ENCODE measurements around the gene CMTM7. TPM values are rescaled to one million over a fixed set of nuclear protein-coding genes. Genes with fewer than 3 reads are reported as not detected.

Gene CMTM7
- polyA plus RNA-seq, 1 of the 3 experiments (the other 2 are of a cell fraction), result 50.1 TPM

DNA sequence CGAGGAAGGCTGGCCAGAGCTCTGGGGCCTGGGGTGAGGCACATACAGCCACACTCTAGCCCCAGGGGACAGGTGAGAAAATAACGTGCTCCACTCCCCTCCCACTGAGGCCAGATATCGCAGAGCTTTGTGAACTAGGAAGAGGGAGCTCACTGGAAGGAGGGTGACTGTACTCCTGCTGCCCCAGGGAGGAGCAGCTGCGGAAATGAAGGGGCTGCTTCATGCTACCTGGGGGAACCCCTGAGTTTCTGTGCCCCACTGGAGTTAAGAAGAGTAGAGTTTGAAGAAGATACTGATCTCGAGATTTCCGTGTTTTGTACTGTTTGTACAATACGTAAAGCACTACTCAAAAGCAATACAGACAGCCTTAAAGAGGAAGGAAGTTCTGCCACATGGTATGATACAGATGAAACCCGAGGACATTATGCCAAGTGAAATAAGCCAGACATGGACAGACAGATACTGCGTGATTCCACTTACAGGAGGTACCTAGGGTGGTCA lies 66.4 kb downstream of the CMTM7 start:
- H3K9ac ChIP-seq, result no peak overlapping the region
- ChIA-PET POLR2A (no interaction called here), CTCF (interaction anchor here (1.0 to 6.6 kb wide), 2 partner anchors 9 to 10 kb away, joined by 6 to 52 read pairs; no protein-coding TSS in a partner anchor)
- peaks cover 0 to 5% of the 10 kb centered on the region in 2 experiments for H3K36me3 ChIP-seq (replicated peaks in 1 of 2; ENCODE audit: control insufficient read depth in 1 of 2, insufficient read depth in 2 of 2, low read length in 1 of 2)
- no peak overlapping the region for H3K4me2 ChIP-seq
- H3K79me2 ChIP-seq (ENCODE audit: insufficient read depth), result no peaks in the 10 kb centered on the region
- no peak overlapping the region for H3K4me3 ChIP-seq (ENCODE audit: low read depth in 2 of 2, low read length in 1 of 2)
- H3K4me1 ChIP-seq (ENCODE audit: control insufficient read depth in 1 of 2, insufficient read depth in 2 of 2, low read depth in 1 of 2, low read length in 1 of 2), result peaks cover 0 to 7% of the 10 kb centered on the region in 2 experiments; a peak in 2 of 4 replicates
- no peaks in the 10 kb centered on the region for H4K20me1 ChIP-seq (ENCODE audit: insufficient read depth)
- H2AFZ ChIP-seq (ENCODE audit: low read depth), result no peak overlapping the region
- TF ChIP-seq, protein P1, sequence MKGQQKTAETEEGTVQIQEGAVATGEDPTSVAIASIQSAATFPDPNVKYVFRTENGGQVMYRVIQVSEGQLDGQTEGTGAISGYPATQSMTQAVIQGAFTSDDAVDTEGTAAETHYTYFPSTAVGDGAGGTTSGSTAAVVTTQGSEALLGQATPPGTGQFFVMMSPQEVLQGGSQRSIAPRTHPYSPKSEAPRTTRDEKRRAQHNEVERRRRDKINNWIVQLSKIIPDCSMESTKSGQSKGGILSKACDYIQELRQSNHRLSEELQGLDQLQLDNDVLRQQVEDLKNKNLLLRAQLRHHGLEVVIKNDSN (IDR thresholded peaks at IDR 0.05; ENCODE audit: borderline replicate concordance, low read depth), result no peak
- TF ChIP-seq, protein P2, sequence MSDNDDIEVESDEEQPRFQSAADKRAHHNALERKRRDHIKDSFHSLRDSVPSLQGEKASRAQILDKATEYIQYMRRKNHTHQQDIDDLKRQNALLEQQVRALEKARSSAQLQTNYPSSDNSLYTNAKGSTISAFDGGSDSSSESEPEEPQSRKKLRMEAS (IDR thresholded peaks at IDR 0.05; ENCODE audit: low read depth), result no peak
- no peak for TF ChIP-seq YY1 (IDR thresholded peaks at IDR 0.05; ENCODE audit: low read depth)
- TF ChIP-seq RFX5 (IDR thresholded peaks at IDR 0.05; ENCODE audit: low read length), result no peak
- no peak for TF ChIP-seq SMC3 (IDR thresholded peaks at IDR 0.05; ENCODE audit: low read depth, low read length)
- TF ChIP-seq SIN3A (IDR thresholded peaks at IDR 0.05; ENCODE audit: borderline replicate concordance, low read depth, low read length), result no peak
- no peak for TF ChIP-seq GABPA (IDR thresholded peaks at IDR 0.05; ENCODE audit: low read depth)
- no peak for TF ChIP-seq TEAD4 (IDR thresholded peaks at IDR 0.05; ENCODE audit: borderline replicate concordance, insufficient read depth)
- no peak for TF ChIP-seq ELF1 (IDR thresholded peaks at IDR 0.05)
- H3K9me3 ChIP-seq, result no peaks in the 10 kb centered on the region
- H3F3A ChIP-seq (replicated peaks; ENCODE audit: insufficient read depth), result no peaks in the 10 kb centered on the region
- no peaks in the 10 kb centered on the region for H3K27me3 ChIP-seq (ENCODE audit: insufficient read depth)
- H3K9me2 ChIP-seq, result no peaks in the 10 kb centered on the region
- H3K27ac ChIP-seq (ENCODE audit: low read depth in 2 of 2, low read length in 1 of 2), result no peak overlapping the region
- no peak for DNase-seq
- WGBS (ENCODE audit: low lambda C conversion rate), result 89% methylated on average over 7 of the region's 9 CpGs

DNA sequence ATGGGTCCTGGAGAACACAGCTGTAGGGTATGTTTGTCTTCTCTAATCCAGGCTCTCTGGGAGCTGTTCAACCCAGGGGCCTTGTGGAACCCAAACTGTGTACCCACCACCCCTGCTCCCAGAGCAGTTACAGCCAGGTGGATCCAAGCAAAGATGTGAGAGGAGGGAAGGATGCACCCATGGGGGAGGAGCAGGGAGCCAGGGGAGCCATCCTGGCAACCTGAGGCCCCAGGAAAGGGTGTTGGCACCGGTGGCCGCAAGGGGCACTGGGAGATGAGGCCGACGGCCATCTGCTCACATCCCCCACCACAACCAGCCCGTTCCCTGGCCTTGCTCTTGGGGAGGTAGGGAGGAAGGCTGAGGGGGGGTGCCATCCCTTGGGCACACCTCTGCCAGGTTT lies 67.8 kb downstream of the CMTM7 start:
- H3K9ac ChIP-seq, result no peak overlapping the region
- no peaks in the 10 kb centered on the region for H3K36me3 ChIP-seq (replicated peaks in 1 of 2; ENCODE audit: control insufficient read depth in 1 of 2, insufficient read depth in 2 of 2, low read length in 1 of 2)
- no peak for DNase-seq
- no peak overlapping the region for H3K4me2 ChIP-seq
- peaks cover 0 to 7% of the 10 kb centered on the region in 2 experiments; a peak in 1 of 4 replicates for H3K4me1 ChIP-seq (ENCODE audit: control insufficient read depth in 1 of 2, insufficient read depth in 2 of 2, low read depth in 1 of 2, low read length in 1 of 2)
- no peaks in the 10 kb centered on the region for H3K27me3 ChIP-seq (ENCODE audit: insufficient read depth)
- H3K9me3 ChIP-seq, result no peaks in the 10 kb centered on the region
- H3K9me2 ChIP-seq, result no peaks in the 10 kb centered on the region
- no peaks in the 10 kb centered on the region for H3F3A ChIP-seq (replicated peaks; ENCODE audit: insufficient read depth)
- ChIA-PET CTCF (interaction anchor here (0.8 to 6.6 kb wide), 2 partner anchors 8 to 282 kb away, joined by 3 to 52 read pairs; no protein-coding TSS in a partner anchor), POLR2A (no interaction called here)
- no peaks in the 10 kb centered on the region for H3K79me2 ChIP-seq (ENCODE audit: insufficient read depth)
- TF ChIP-seq FOXM1 (IDR thresholded peaks at IDR 0.05; ENCODE audit: low read depth) (no peak), MEF2A (IDR thresholded peaks at IDR 0.05; ENCODE audit: borderline replicate concordance, low read depth) (no peak), TEAD4 (IDR thresholded peaks at IDR 0.05; ENCODE audit: borderline replicate concordance, insufficient read depth) (no peak), JUND (IDR thresholded peaks at IDR 0.05) (no peak), RXRA (IDR thresholded peaks at IDR 0.05; ENCODE audit: borderline replicate concordance, low read depth) (no peak)
- TF ChIP-seq, protein P3, sequence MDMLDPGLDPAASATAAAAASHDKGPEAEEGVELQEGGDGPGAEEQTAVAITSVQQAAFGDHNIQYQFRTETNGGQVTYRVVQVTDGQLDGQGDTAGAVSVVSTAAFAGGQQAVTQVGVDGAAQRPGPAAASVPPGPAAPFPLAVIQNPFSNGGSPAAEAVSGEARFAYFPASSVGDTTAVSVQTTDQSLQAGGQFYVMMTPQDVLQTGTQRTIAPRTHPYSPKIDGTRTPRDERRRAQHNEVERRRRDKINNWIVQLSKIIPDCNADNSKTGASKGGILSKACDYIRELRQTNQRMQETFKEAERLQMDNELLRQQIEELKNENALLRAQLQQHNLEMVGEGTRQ (IDR thresholded peaks at IDR 0.05; ENCODE audit: borderline replicate concordance, low read depth, low read length), result no peak
- WGBS (ENCODE audit: low lambda C conversion rate), result 89% methylated on average over 5 of the region's 5 CpGs
- H3K27ac ChIP-seq (ENCODE audit: low read depth in 2 of 2, low read length in 1 of 2), result no peak overlapping the region
- no peak overlapping the region for H2AFZ ChIP-seq (ENCODE audit: low read depth)
- no peaks in the 10 kb centered on the region for H4K20me1 ChIP-seq (ENCODE audit: insufficient read depth)
- H3K4me3 ChIP-seq (ENCODE audit: low read depth in 2 of 2, low read length in 1 of 2), result no peak overlapping the region

Data from SK-N-SH (cell line).